CD4-positive, alpha-beta T cell treated with Interleukin-12 subunit alpha and Interleukin-12 subunit beta, for 1 hour (primary cell): ENCODE results near the gene ZNF48.
"Not testable (repeated sequence)": the region's sequence is repeated elsewhere in the genome, so short reads cannot be mapped to it uniquely, and the experiment has no call there.

Experiments
- DNase-seq: peaks from one replicate; pipeline ENCODE4 v3.0.0-alpha.2; 2020

Gene ZNF48

DNA sequence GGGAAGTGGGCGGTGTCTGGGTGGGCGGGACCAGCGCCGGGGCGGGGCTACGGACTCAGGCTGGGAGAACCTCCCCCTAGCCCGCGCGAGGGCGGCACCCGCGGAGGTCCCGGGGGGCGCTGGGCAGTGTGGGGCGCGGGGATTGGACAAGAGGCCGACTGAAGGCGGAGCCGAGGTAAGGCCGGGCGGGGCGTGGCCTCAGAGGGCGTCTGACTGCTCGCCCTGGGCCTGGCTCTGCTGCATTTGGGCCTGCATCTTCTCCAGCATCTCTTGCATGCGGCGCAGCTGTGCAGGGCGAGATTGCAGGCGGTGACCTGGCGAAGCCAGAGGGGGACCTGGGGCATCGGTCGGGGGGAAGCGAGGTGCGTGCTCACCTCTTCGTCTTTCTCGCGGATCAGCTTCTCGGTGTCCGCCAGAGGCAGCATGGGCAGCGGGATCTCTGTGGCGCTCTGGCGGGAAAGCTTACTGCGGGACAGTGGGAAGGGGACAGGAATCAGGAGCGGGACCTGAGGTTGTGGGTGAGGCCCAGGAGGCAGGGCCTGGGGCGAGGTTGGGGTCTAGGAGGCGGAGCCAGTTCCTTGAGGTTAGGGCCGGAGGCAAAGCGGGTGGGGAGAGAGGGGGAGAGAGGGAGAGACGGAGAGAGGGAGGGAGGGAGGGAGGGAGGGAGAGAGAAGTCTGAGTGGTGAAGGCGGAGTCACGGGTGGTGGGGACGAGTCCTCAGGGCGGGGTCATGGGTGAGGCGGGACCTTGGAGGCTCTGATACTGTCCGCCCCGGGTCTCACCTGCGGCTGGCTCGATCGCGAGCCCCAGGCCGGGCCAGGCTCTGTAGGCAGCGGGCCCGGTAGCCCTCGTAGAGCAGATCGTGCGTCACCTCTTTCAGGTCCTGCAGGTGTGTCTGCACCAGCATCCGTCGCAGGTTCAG, 16.7 kb upstream of the ZNF48 start:
- DNase-seq: peak; percentile 100

DNA sequence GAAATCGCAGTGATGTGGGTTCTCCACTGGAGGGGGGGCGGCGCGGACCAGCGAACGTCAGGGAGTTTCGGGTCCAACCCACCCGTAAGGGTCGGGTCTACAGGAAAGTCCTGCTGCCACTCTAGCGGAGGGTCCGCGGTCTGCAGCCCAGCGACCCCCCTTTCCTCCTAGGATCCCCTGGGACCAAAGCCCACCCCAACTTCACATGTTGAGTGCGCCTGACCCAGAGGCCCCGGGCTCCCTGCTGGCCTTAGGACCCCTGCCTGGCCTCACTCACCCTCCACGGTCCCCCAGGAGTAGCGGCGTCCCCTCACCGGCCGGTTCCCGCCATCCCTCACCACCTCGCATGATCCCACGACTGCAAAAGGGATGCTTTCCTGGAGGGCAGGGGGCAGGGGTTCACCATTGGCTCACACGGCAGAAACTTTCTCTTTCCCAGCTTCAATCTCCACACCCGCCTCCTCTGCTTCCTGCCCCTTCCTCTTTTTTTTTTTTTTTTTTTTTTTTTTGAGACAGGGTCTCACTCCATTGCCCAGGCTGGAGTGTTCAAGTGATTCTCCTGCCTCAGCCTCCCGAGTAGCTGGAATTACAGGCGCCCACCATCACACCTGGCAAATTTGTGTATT, 15.9 kb upstream of the ZNF48 start:
- no peak for DNase-seq

GRCh38 chr16:30380072-30380802, 15.0 kb upstream of the ZNF48 start:
- DNase-seq: no peak

DNA sequence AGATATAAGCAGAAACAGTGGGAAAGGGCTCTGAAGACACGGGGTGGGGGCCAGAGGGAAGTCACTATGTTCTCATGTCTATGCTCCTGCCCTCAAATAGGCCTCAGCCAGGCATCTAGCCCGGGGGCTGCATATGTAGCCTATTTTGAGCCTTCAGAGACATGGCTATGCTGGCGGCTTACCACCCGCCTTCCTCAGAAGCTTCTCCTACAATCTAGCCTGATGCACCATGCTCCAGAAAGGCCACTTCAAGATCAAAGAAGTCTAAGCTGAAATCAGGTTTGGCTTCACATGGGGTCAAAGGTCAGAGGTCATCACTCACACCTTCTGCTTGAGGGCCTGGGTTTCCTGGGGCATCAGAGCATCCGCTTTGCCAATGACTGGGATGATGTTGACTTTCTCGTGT, 14.4 kb upstream of the ZNF48 start:
- DNase-seq: peak; percentile 20

DNA sequence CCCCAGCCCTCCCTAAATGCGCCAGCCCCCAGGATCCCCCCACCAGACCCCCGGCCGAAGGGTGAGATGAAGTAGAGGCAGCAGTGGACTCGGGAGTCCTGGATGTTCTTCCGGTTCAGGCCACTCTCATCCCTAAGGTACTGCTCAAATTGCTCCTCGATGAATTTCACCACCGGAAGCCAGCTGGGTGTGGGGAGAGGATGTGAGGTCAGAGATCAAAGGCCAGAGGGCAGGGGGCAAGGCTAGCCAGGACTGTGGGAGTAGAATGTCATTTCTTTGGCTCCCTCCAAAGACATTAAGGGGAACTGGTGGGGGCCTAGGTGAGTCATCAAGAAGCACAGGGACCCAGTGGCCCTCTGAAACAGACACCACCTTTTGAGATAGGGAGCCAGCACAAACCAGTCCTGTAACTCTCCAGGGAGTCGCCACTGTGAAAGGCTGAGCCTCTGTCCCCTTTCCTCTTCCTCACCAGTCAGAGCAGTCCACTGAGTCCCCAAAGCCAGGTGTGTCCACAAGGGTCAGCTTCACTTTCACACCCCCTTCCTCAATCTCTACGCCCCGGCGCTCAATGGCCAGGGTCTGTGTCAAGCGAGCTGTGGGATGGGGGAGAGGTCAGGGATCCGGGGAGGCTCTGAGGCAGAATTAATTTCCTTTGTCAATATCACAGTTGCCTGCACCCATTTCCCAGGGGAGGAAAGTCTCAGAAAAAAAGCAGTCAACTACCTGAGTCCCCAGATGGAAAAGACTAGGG, 13.8 kb upstream of the ZNF48 start:
- peak; percentile 51 for DNase-seq

DNA sequence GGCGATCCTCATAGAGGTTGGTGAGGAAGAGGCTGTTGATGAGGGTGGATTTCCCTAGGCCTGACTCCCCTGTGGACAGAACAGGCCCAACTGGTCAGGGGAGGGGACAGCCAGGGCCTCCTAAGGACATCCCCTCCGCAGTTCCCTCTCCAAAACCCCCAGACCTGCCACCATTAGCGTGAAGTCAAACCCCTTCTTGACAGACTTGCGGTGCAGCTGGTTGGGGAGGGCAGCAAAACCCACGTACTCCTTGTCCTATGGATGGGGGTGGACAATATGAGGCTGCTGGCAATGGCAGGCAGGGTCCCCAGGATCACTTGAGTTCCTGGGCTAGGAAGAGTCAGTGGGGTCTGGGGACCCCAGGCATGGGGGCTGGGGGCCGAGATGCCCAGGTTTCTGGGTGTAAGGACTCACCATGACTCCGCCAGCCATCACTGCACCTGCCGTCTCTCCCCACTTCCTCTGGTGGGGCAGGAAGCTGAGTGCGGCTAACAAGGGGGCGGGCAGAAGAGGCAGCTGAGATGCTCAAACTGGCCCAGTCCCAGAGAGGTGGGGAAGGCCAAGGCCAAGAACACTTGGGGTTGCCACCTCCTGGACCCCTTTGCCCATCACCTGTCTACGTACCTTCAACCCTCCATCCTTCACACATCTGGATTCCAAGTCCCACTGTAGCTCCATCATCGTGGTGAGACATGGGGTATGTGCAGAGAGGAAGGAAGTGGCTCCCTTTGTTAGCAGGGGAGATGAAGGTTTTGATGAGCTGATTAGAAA, 12.9 kb upstream of the ZNF48 start, which contains the start of gene SEPTIN1:
Gene SEPTIN1 (minus strand): TSS at position 451 of the 771 bp plus-strand sequence. CDS start 19 bp downstream, at position 432.
- DNase-seq: peak; percentile 83

DNA sequence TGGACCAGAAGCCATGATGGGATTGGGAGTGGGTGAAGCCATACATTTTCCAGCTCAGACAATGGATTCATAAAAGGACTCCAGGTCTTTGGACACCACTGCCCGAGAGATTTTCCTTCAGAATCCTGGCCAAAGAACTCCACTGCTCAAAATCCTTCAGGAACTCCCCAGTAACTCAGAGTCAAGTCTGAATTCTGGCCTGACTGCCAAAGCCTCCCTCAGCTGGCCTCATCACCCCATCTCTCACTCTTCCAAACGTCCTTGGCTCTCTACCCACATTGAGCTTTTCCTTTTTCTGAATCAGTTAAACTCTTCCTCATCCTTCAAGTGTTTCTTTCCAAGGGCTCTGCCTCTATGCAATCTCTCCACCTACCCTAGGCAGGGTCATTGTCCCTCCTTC, 11.7 kb upstream of the ZNF48 start:
- no peak for DNase-seq

GRCh38 chr16:30394592-30395154, 547 bp upstream of the ZNF48 start:
- DNase-seq: no peak

- DNase-seq: no peak
Measured at GRCh38 chr16:30395992-30396585, 869 bp downstream of the ZNF48 start.

- not testable (repeated sequence) for DNase-seq
Measured at GRCh38 chr16:30396627-30397026, 1.4 kb downstream of the ZNF48 start.

DNA sequence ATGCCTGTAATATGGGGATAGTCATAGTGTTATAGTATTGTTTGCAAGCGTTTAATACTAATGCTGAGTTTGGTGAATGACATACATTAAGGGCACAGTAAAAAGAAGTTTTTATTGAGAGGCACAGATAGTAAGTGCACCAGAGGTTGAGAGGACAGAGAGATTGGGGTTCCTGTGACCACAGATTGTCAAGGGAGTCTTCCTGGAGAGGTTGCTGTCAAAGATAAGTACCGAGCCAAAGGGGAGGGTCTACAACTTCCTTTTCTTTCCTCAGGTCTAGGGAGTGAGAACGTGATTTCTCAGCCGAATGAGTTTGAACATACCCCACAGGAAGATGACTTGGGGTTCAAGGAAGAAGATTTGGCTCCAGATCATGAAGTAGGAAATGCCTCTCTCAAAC, 1.8 kb downstream of the ZNF48 start:
- no peak for DNase-seq

DNA sequence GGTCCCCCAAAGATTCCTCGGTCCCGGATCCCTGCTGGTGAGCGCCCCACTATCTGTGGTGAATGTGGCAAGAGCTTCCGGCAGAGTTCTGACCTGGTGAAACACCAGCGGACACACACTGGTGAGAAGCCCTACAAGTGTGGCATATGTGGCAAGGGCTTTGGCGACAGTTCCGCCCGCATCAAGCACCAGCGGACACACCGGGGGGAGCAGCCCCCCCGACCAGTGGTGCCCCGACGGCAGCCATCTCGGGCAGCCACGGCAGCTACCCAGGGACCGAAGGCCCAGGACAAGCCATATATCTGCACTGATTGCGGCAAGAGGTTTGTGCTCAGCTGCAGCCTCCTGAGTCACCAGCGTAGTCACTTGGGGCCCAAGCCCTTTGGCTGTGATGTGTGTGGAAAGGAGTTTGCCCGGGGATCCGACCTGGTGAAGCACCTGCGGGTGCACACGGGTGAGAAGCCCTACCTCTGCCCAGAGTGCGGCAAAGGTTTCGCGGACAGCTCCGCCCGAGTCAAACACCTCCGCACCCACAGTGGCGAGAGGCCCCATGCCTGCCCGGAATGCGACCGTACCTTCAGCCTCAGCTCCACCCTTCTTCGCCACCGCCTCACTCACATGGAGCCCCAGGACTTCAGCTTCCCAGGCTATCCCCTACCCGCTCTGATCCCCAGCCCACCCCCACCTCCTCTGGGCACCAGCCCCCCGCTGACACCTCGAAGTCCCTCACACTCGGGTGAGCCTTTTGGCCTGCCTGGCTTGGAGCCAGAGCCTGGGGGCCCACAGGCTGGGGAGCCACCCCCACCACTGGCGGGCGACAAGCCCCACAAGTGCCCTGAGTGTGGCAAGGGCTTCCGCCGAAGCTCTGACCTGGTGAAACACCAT, 2.8 kb downstream of the ZNF48 start:
- DNase-seq: no peak

DNA sequence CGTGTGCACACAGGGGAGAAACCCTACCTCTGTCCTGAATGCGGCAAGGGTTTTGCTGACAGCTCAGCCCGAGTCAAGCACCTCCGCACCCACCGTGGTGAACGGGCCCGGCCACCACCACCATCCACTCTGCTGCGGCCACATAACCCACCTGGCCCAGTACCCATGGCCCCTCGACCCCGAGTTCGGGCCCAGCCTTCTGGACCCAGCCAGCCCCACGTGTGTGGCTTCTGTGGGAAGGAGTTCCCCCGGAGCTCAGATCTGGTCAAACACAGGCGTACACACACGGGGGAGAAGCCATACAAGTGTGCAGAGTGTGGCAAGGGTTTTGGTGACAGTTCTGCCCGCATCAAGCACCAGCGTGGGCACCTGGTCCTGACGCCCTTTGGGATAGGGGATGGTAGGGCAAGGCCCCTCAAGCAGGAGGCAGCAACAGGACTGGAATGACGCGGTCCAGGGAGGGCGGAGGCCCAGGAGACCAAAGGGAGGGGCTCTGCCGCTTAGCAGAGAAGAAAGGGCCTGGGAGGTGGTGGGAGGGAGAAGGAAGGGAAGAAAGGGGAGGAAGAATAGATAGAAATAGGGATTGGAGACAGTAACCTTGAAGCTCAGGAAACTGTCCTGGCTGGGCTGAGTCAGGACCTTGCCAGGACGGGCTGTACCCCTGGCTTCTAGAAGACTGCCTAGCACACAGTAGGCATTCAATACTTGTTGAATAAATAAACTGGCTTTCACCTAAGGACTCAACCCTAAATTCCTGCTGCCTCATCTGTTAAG, 3.6 kb downstream of the ZNF48 start:
- DNase-seq: no peak

DNA sequence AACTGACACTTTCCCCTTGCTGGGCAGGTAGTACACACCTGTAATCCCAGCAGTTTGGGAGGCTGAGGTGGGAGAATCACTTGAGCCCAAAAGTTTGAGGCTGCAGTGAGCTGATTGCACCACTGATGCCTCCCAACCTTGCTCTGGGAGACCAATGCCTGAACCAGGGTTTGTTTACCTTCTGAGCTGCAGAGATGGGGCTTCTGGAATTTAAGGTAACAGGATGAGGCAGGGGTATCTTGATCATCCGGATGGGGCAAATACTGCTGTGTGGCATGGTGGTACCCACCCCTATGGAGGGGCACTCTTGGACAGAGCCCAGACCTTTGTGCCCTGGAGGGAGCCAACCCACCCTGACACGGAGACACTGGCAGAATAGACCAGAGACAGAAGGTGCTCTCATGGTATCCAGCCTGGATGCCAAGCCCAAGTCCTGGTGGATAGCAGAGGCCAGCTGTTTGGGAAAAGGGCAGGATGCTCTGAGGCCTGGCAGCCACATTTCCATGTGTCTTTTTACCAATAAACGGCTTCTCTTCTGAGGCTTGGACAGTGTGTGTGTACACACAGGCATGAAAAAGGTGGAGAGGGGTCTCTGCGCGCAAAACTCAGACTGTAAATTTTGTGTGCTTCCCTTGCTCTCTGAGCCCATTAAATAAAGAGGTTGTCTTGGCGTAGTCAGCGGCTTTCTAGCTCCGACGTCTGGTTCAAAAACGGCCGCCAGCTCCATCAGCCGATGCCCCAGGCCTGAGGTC, 4.4 kb downstream of the ZNF48 start:
- no peak for DNase-seq

DNA sequence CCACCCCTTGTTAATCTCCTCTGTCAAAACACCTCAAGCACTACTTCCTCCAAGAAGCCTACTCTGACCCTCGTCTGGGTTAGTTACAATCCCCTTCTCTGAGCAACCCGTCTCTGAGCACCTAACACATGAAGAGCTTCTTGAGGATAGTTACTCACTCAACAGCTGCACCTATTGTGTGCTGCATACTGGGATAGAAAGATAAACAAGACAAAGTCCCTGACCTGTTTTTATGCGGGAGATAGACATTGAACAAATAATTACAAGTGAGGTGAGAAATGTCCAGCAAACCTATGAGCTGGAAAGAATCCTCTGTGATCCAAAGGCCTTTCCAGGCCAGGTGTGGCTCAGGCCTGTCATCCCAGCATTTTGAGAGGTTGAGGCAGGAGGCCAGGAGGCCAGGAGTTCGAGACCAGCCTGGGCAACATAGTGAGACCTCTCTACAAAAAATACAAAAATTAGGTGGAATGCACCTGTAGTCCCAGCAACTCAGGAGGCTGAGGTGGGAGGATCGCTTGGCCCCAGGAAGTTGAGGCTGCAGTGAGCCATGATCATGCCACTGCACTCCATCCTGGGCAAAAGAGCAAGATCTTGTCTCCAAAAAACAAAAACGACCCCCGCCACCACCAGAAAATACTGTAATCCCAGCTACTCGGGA, 6.7 kb downstream of the ZNF48 start:
- no peak for DNase-seq

- DNase-seq: no peak
Measured at GRCh38 chr16:30406795-30407101, 11.5 kb downstream of the ZNF48 start.

GRCh38 chr16:30407102-30407803, 12.0 kb downstream of the ZNF48 start, which contains the start of gene ZNF771:
TSS of gene ZNF771 (plus strand) at chr16:30407606. CDS start at chr16:30408054, 448 bp downstream.
- DNase-seq: peak; percentile 91
